Thoracic aorta (tissue), 2 donors: ENCODE measurements around the gene ACSL1. TPM values are rescaled to one million over a fixed set of nuclear protein-coding genes. Genes with fewer than 3 reads are reported as not detected.

ENCODE experiments used
- ATAC-seq: fragments of 150-250 bp; one replicate; pipeline ENCODE4 v1.8.0; 2017; ENCODE audit warnings: low read depth; ENCODE audit not compliant: insufficient number of reproducible peaks, low FRiP score
- DNase-seq: peaks from one replicate; pipeline ENCODE4 v3.0.0-alpha.2; 2020; ENCODE audit warnings: low spot score
- H3K27ac ChIP-seq, 2 donors: fragments of 200-600 bp; sonication (generic); 1 replicate in 1 of 2; 2 replicates in 1 of 2; pipeline ENCODE4 v1.5.1; 2016; ENCODE audit warnings: mild to moderate bottlenecking in 2 of 2, moderate library complexity in 2 of 2
- H3K27me3 ChIP-seq: fragments of 200-600 bp; sonication (generic); replicated peaks from 2 replicates; pipeline ENCODE4 v1.6.0; 2016; ENCODE audit warnings: mild to moderate bottlenecking; ENCODE audit not compliant: insufficient read depth
- H3K36me3 ChIP-seq: fragments of 200-600 bp; sonication (generic); one replicate; pipeline ENCODE4 v1.5.1; 2016
- H3K4me1 ChIP-seq, 2 donors: fragments of 200-600 bp; sonication (generic); 1 replicate in 1 of 2; 2 replicates in 1 of 2; pipeline versions ENCODE4 v1.5.1 to v1.6.0; 2016; ENCODE audit warnings: low read depth in 2 of 2, mild to moderate bottlenecking in 1 of 2; ENCODE audit not compliant: control insufficient read depth in 1 of 2
- H3K4me3 ChIP-seq: fragments of 200-600 bp; sonication (generic); 2 replicates; pipeline ENCODE4 v1.5.1; 2016; ENCODE audit warnings: mild to moderate bottlenecking
- H3K9me3 ChIP-seq: fragments of 200-600 bp; sonication (generic); 2 replicates; pipeline ENCODE4 v1.5.1; 2016
- CTCF ChIP-seq: fragments of 200-600 bp; sonication (generic); IDR thresholded peaks from one replicate; pipeline ENCODE4 v1.5.1; 2019; ENCODE audit warnings: antibody characterized with exemption
- total RNA-seq, 2 donors: library from RNA; depleted of rRNA; stranded (reverse); fragments of >200 nt; gene quantifications; one replicate each; pipeline versions ENCODE4 v1.1.0 to v1.2.3, GENCODE V29; 2016

ACSL1 gene
- total RNA-seq, 2 donors from 2014 or later, result 90.4 to 155 TPM

DNA sequence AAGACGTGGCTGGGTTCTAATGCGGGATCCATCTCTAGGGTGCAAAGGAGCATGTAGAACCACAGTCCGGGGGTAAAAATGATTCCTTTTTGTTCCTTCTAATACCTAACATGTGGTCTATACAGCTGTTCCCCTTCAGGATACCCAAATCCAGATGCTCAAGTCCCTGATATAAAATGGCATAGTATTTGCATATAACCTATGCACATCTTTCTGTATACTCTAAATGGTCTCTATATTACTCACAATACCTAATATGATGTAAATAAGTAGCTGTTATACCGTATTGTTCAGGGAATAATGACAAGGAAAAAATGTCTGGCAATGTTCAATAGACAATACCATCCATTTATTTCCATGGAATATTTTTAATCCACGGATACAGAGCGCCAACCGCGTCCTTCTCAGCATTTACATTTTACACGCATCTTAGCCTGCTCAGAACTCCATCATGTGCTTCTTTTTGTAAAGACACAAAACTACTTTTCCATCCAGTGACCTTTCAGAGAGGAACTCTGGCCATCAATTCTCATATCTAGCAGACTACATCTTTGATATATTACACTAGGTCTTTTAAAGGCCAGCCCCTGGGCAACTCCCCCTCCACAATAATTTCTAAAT is 31.9 kb downstream of the ACSL1 start:
- ATAC-seq, result no peak
- Histone ChIP-seq H3K27ac (no peak overlapping the region), H3K27me3 (no peaks in the 10 kb centered on the region), H3K4me3 (no peak overlapping the region), H3K4me1 (peaks cover 3 to 16% of the 10 kb centered on the region in 2 donors), H3K9me3 (no peaks in the 10 kb centered on the region), H3K36me3 (no peaks in the 10 kb centered on the region)
- no peak for DNase-seq
- TF ChIP-seq CTCF, result no peak

DNA sequence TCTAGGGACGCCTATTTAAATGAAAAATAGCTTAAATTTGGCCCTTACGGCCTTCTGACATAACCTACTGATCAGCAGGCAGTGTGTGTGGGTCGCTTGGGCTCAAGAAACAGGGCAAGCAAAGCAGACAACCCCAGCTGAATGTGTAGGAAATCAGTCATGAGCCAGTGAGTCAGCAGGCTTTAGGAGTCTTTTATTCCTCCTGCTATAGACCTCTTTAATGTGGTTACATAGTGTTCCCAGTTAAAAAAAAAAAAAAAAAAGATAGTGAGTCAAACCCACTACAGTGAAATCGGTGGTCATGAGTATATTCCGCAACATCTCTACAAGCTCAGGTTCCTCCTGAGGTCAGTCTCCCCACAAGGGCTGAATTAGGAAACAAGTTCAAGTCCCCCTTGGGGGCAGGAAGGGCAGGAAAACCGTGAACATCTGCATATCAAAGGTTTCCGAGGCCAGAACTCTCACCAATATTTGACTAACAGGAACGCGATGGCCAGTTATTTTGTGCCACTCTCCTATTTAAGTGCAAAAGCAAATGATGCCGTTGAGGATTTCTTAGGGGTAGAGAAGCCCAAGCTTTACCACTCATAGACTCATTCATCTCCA is 32.7 kb downstream of the ACSL1 start:
- no peak overlapping the region for H3K4me3 ChIP-seq
- DNase-seq, result no peak
- ATAC-seq, result no peak
- H3K9me3 ChIP-seq, result no peaks in the 10 kb centered on the region
- H3K27ac ChIP-seq, result peak overlapping the region in 1 of 2 donors; percentile 6
- no peak for TF ChIP-seq CTCF
- no peaks in the 10 kb centered on the region for H3K27me3 ChIP-seq
- H3K4me1 ChIP-seq, result peaks cover 3 to 16% of the 10 kb centered on the region in 2 donors
- H3K36me3 ChIP-seq, result peaks cover 5% of the 10 kb centered on the region

DNA sequence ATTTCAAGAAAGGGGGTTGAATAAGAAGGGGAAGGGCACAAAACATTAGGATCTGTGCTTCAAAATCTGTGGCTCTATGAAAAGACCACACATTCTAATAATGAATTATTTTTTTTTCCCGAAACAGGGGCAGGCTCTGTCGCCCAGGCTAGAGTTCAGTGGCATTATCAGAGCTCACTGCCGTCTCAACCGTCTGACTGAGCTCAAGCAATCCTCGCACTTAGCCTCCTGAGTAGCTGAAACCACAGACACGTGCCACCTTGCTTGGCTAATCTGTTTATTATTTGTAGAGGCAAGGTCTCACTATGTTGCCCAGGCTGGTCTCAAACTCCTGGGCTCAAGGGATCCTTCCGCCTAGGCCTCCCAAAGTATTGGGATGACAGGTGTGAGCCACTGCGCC is 33.4 kb downstream of the ACSL1 start:
- DNase-seq, result no peak
- no peak for TF ChIP-seq CTCF
- H3K4me1 ChIP-seq, result peaks cover 3 to 16% of the 10 kb centered on the region in 2 donors
- ATAC-seq, result no peak
- no peak overlapping the region for H3K4me3 ChIP-seq
- H3K27ac ChIP-seq, result peak overlapping the region in 1 of 2 donors; percentile 6
- peaks cover 8% of the 10 kb centered on the region for H3K36me3 ChIP-seq
- no peaks in the 10 kb centered on the region for H3K9me3 ChIP-seq
- no peaks in the 10 kb centered on the region for H3K27me3 ChIP-seq

DNA sequence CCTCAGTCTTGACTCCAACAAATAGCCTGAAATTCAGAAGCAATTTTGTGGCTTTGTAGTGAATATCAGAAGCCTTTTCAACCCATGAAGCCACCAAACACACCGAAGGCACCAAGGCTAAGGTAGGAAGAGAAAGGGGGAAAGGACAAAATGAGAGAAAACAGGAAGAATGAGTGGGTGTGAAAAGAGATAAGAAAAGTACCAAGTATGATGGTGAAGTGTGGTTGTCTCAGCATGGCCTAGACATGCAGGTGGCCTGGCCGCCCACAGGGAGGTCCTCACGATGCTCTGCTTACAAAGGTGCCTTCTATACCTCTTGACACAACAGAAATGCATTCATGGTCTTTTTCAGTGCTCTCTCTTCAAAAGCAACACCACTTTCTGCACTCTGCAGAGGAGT is 34.9 kb downstream of the ACSL1 start:
- DNase-seq, result no peak
- no peak for ATAC-seq
- no peaks in the 10 kb centered on the region for H3K27me3 ChIP-seq
- H3K36me3 ChIP-seq, result peaks cover 14% of the 10 kb centered on the region
- no peaks in the 10 kb centered on the region for H3K9me3 ChIP-seq
- H3K4me3 ChIP-seq, result no peak overlapping the region
- TF ChIP-seq CTCF, result no peak
- peaks cover 3 to 16% of the 10 kb centered on the region in 2 donors for H3K4me1 ChIP-seq
- H3K27ac ChIP-seq, result no peak overlapping the region

DNA sequence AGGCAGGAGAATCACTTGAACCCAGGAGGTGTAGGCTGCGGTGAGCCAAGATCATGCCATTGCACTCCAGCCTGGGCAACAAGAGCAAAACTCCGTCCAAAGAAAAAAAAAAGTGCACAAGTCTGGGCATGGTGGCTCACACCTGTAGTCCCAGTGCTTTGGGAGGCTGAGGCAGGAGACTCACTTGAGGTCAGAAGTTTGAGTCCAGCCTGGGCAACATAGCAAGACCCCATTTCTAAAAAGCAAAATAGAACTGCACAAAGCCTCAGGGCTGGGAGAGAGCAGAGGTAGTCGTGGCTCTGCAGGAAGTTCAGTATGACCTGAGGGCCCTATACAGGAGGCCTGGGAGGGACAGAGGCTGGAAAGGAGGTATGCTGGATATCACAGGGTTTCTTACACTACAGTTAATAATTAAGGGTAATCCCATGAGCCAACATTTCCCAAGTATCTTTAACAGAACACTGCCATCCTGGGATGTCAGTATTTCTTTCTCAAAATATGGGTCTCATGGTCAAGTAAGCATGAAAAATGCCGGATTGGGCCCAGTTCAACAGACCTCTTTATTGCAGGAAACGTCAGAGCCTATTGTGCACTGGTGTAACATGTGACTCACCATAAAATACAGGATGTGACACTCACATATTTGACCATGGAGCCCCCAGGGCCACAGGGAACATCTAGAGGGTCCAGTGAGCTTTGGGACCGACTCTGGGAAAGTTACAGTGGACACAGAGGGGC is 37.8 kb downstream of the ACSL1 start:
- no peak for ATAC-seq
- no peak for TF ChIP-seq CTCF
- no peaks in the 10 kb centered on the region for H3K27me3 ChIP-seq

More for the DNA sequence above, 37.8 kb downstream of the ACSL1 start:
- Histone ChIP-seq H3K4me1 (no peaks in the 10 kb centered on the region), H3K9me3 (no peaks in the 10 kb centered on the region), H3K27ac (no peak overlapping the region), H3K4me3 (no peak overlapping the region), H3K36me3 (peaks cover 17% of the 10 kb centered on the region)
- no peak for DNase-seq
